Breast epithelium (tissue), 3 donors: ENCODE measurements around the gene MYO1D.

Source experiments
- POLR2A ChIP-seq: fragments of 450-650 bp; IDR thresholded peaks from one replicate; pipeline ENCODE4 v1.6.1; 2016; ENCODE audit warnings: antibody characterized with exemption, mild to moderate bottlenecking, moderate library complexity
- TF ChIP-seq, protein P1 (sequence below), 3 donors: fragments of 450-650 bp; IDR thresholded peaks; one replicate each; pipeline ENCODE4 v1.5.1; 2016 to 2017; ENCODE audit warnings: antibody characterized with exemption in 3 of 3, mild to moderate bottlenecking in 3 of 3, moderate library complexity in 3 of 3

DNA sequence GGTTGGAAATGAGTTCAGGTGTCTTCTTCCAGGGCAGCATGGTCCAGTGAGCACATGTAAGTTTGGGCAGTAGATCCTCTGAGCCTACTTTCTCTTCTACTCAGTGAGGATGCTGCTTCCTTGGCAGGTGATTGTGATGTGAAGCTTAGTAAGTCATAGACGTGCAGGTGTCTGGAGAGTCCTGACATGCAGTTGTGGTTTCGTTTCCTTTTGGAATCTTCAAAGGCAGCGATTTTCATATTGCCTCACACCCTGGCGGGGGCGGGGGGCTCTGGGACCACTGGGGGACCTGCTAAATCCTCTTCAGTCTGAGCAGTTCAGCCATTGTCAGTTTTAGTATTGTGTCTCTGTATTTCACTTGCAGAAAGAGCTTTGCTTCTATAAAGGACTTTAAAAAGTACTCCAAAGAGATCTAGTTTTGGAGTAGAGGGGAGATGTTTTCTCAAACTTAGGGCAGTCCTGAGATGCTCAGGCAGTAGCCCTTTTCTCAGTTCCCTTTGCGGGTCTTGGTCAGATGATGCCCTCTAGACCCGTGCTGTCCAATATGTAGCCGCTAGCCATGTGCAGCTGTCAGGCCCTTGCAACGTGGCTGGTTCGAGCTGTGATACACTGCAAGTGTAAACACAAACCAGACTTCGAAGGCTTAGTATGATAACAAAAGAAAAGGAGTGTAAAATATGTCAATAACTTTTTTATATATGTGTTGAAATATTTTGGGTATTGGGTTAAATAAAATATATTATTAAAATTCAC is 394.2 kb downstream of the MYO1D start:
- TF ChIP-seq, protein P1, sequence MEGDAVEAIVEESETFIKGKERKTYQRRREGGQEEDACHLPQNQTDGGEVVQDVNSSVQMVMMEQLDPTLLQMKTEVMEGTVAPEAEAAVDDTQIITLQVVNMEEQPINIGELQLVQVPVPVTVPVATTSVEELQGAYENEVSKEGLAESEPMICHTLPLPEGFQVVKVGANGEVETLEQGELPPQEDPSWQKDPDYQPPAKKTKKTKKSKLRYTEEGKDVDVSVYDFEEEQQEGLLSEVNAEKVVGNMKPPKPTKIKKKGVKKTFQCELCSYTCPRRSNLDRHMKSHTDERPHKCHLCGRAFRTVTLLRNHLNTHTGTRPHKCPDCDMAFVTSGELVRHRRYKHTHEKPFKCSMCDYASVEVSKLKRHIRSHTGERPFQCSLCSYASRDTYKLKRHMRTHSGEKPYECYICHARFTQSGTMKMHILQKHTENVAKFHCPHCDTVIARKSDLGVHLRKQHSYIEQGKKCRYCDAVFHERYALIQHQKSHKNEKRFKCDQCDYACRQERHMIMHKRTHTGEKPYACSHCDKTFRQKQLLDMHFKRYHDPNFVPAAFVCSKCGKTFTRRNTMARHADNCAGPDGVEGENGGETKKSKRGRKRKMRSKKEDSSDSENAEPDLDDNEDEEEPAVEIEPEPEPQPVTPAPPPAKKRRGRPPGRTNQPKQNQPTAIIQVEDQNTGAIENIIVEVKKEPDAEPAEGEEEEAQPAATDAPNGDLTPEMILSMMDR (IDR thresholded peaks at IDR 0.05), result no peak
- no peak for TF ChIP-seq POLR2A
